GM18861 (cell line): ENCODE data around the gene STMN3.
"Not testable (repeated sequence)": the region's sequence is repeated elsewhere in the genome, so short reads cannot be mapped to it uniquely, and the experiment has no call there.

Experiments used
- ATAC-seq: cut with Tn5 transposase; IDR thresholded peaks from one replicate; pipeline ENCODE4 v1.9.1; 2021; ENCODE audit not compliant: unreplicated experiment

STMN3 gene

DNA sequence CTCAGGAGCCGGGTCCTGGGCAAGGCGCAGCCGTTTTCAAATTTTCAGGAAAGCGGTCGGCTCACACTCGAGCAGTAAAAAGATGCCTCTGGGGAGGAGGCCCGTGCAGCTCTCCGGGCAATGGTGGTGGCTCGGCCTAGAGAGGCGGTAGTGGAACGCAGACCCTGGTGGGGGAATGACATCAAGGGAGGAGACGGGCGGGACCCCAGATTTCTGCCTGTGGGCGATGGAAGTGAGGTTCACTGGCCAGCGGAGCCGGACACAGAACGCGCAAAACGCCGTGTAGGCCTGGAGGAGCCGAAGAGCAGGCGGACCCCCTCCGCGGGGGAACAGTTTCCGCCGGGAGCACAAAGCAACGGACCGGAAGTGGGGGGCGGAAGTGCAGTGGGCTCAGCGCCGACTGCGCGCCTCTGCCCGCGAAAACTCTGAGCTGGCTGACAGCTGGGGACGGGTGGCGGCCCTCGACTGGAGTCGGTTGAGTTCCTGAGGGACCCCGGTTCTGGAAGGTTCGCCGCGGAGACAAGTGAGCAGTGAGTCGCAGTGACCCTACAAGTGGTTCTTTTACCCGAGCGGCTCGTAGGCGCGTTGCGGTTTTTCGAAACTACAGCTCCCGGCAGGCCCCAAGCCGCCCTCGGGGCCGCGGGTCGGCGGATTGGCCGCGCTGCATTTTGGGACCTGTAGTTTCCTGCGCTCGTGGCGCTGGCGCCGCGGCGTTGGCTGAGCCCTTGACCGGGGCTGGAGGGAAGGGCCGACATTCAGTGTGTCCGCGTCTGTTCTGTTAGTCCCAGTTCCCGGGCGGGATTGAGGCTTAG lies 4.9 kb upstream of the STMN3 start, which contains the start of gene RTEL1:
TSS of gene RTEL1 (plus strand) at position 376 of the 812 bp plus-strand sequence. CDS start 1,091 bp downstream, outside the sequence.
- ATAC-seq: peak; percentile 58

- no peak for ATAC-seq
Observed at GRCh38 chr20:63657260-63657936, 4.2 kb upstream of the STMN3 start.

DNA sequence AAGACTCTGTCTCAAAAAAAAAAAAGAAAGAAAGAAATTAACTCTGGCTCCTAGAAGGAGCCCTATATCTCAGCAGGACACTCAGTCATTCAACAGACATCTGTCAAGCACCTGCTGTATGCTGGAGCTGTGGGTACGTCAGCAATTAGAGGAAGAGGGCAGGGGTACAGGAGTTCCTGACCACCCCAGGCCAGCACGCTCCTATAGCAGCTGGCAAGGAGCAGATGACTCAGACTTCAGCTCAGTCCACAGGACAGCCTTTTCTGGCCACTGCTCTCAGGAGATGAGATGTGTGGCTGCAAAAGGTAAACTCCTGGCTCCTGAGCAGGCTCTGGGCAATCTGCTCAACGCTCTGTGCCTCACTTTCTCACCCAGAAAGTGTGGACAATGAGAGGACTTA lies 3.2 kb upstream of the STMN3 start:
- ATAC-seq: no peak

- no peak for ATAC-seq
Observed at GRCh38 chr20:63655249-63655648, 2.0 kb upstream of the STMN3 start.

DNA sequence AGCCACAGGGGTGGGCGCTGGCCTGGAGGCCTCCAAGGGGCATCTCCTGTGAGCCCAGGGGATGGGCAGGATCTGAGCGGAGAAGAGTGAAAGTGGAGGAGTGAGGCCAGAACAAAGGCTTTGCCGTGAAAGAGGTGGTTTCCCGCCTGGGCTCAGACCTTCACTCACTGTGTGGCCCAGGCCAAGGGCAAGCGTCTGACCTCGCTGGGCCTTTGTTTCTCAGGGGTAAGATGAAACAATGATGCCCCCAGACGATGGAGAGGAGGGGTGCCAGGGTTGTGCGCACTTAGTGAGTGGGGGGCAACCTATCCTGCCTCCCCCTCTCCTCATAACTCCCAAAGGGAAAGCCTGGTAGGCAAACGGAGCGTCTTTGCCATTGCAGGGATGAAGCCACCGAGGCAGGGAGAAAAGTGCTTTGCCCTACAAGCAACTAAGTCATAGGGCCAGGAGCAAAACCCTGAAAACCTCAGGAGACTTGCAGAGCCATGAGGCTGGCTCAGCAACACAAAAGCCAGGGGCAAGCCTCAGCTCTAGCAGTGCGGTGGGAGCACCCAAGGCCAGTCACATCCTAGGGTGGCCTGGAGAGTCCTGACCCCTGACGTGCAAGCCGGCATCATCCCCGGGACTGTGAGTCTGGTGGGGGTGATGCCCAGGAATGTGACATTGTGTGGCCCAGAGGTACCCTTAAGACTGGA lies 897 bp upstream of the STMN3 start:
- no peak for ATAC-seq

DNA sequence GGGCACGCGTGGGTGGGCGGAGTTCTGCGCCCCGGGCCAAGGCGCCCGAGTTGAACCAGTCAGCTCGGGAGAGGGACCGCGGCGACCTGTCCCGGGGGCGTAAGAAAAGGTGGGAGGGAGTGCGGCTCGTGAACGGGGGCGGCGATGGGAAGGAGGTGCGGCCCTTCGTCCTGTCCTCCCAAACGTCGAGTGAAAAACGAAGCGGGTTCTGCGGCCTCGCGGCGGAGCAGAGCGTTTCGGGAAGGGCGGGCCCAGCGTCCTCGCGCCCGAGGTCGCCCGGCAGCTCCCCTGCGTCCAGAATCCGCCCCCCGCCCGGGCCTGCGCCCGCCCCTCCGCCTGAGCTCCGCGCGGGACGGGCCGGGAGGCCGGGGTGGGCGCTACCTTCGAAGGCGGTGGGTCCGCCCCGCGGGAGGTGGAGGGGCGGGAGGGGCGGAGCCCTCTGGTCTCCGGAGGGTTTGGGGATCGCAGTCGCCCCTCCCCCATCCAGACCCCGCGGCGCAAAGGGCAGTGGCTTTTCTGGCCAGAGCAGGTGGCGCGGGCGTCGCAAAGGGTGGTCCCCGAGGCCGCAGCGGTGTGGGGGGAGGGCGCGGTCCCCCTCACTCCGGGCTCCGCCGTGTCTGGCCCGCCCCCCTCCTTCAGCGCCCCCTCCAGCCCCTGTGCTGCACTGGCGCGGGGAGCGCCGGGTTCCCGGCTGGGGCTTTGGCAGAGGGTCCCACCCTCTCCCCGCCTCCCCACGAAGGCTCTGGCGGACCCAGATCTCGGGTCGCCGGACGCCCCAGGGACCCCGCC lies 838 bp downstream of the STMN3 start:
- ATAC-seq: no peak

DNA sequence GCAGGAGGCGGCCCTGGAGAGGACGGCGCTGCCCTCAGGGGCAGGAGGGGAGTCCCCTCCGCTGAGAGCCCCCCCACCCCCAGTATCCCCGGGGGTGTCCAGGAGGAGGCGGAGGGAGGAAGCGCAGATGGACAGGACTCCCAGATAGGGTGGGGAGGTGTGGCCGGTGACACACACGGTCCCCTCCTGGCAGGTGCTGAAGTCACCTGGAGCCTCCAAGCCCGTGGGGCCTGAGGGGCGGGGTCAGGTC lies 1.4 kb downstream of the STMN3 start:
- ATAC-seq: no peak

- ATAC-seq: not testable (repeated sequence)
Observed at GRCh38 chr20:63650486-63650885, 2.7 kb downstream of the STMN3 start.

- no peak for ATAC-seq
Observed at GRCh38 chr20:63648895-63649589, 4.2 kb downstream of the STMN3 start.

- ATAC-seq: no peak
Observed at GRCh38 chr20:63648190-63648589, 5.0 kb downstream of the STMN3 start.

DNA sequence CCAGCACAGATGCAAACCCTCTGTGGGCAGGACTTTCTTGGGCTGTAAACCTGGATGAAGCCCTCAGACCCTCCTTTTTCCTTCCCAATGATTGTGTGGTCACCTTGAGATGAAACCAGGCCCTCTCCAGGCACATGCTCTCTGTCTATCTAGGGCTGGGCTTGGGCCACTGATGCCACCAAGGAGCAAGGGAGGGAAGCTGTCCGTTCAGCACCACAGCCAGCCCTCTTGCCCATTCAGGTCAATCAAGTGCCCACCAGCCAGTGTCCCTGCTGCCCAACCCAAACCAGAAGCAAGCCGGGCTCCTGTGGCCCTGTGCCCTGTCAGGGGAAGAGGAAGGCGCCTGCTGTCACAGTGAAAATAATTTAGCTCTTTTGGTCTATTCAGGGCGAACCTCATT lies 8.0 kb downstream of the STMN3 start:
- no peak for ATAC-seq

GRCh38 chr20:63643946-63644345 lies 9.3 kb downstream of the STMN3 start:
- no peak for ATAC-seq

GRCh38 chr20:63643499-63643898 lies 9.7 kb downstream of the STMN3 start:
- ATAC-seq: no peak

DNA sequence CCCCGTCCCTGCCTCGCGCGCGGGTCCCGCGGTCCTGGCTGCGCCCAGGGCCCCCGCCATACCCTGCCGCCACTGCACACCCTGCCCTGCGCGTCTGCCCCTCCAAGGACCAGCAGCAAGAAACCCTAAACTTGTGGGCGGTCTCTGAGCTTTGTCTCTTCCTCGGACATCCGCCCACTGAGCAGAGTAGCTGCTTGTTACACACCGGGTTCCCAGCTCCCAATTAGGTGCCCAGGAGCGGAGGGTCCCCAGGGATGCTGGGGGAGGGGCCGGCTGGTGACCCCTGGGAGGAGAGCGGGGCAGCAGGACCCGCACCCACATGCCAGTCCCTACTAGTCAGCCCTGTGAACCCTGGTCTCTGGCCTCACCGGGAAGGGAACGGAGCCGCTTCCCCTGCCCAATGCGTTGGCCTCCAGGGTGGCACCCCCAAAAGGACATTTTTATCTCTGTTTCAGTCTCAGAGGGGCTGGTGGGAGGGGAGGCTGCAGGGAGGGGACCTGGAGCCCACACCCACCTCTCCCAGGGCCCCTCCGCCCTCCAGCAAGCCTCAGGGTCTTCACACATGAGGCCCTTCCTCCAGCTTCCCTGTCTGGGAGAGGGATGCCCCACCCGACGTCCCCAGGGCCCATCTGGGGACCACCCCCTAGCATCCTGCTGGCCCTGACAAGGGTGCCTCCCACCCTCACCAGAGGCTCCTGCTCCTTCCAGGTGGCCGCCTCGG lies 10.5 kb downstream of the STMN3 start:
- ATAC-seq: no peak

DNA sequence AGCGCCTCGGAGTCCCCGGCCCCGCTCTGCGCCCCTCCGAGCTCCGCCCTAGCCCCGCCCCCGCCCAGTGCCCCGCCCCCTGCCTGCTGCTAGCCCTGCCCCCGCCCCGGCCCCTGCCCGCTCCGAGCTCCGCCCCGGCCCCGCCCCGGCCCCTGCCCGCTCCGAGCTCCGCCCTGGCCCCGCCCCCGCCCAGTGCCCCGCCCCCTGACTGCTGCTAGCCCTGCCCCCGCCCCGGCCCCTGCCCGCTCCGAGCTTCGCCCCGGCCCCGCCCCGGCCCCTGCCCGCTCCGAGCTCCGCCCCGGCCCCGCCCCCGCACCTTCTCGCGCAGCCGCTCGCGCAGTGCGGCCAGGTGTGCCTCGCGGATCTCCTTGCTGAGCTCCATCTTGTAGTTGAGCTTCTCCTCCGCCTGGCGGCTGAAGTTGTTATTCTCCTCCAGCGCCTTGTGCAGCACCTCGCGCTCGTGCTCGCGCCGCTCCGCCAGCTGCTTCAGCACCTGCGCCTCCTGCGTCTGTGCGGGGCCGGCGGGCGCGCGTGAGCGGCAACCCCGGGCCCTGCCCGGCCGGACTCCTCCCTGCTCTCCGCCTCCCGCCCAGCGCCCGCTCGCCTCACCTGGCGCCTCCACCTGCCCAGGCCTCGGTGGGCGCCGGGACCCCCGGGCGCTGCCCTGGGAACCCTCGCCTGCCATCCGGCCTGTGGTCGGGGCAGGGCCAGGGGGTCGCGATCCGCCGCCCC lies 11.3 kb downstream of the STMN3 start:
- peak; percentile 74 for ATAC-seq

GRCh38 chr20:63641146-63641791 lies 12.0 kb downstream of the STMN3 start:
- ATAC-seq: no peak

GRCh38 chr20:63640686-63641085 lies 12.5 kb downstream of the STMN3 start:
- ATAC-seq: not testable (repeated sequence)

DNA sequence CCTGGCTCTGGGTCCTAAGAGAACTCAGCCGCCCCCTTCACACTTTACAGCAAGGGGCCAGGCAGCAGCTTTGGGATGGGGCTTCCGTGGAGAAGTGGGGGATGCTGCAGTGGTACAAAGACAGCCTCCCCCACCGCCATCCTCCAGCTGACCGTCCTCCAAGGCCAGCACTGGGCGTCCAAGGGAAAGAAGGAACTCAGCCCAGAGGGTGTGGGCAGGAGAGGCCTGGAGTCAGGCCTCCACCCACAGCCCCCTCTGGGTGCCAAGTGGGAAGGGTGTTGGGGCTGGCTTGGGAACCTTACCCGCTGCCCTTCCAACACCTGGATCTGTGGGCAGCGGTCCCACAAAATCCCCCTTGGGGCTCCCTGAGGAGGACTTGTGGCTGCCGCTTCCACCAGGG lies 13.1 kb downstream of the STMN3 start:
- no peak for ATAC-seq
